Fibroblast of lung (primary cell): ENCODE measurements around the gene KCNJ5. TPM values are rescaled to one million over a fixed set of nuclear protein-coding genes. Genes with fewer than 3 reads are reported as not detected.

Experiments used
- DNase-seq, 2 donors: peaks; one replicate each; pipeline versions ENCODE4 v3.0.0 to v3.0.0-alpha.2; 2010; ENCODE audit warnings: low read depth in 2 of 2
- H2AFZ ChIP-seq: 2 replicates; pipeline ENCODE4 v1.5.1; 2012; ENCODE audit warnings: low read length, control low read depth, inconsistent platforms
- H3K27ac ChIP-seq: 2 replicates; pipeline ENCODE4 v1.5.1; 2011; ENCODE audit warnings: low read length, control low read depth; ENCODE audit not compliant: insufficient read depth
- H3K27me3 ChIP-seq: 2 replicates; pipeline ENCODE4 v1.5.1; 2011; ENCODE audit warnings: mild to moderate bottlenecking, low read length; ENCODE audit not compliant: control insufficient read depth, insufficient read depth
- H3K36me3 ChIP-seq: 2 replicates; pipeline ENCODE4 v1.5.1; 2011; ENCODE audit warnings: low read length; ENCODE audit not compliant: control insufficient read depth, insufficient read depth
- H3K4me1 ChIP-seq: 2 replicates; pipeline ENCODE4 v1.5.1; 2011; ENCODE audit warnings: low read length; ENCODE audit not compliant: control insufficient read depth, insufficient read depth; ENCODE audit errors: extremely low read depth
- H3K4me2 ChIP-seq: 2 replicates; pipeline ENCODE4 v1.5.1; 2011; ENCODE audit warnings: low read length, control low read depth; ENCODE audit not compliant: insufficient read depth; ENCODE audit errors: extremely low read depth
- H3K4me3 ChIP-seq, 4 experiments: fragments of 200-600 bp in 1 of 4; sonication (generic) in 1 of 4; replicated peaks in 1 of 4; 2 replicates each; pipeline ENCODE4 v1.5.1; 2011 to 2016; ENCODE audit warnings: low read length in 4 of 4, low read depth in 3 of 4, mild to moderate bottlenecking in 3 of 4, control low read depth in 2 of 4, inconsistent platforms in 1 of 4, mixed read lengths in 1 of 4; ENCODE audit not compliant: insufficient read depth in 1 of 4; ENCODE audit errors: control extremely low read depth in 1 of 4
- H3K79me2 ChIP-seq: 2 replicates; pipeline ENCODE4 v1.5.1; 2012; ENCODE audit warnings: mild to moderate bottlenecking, low read length, inconsistent platforms; ENCODE audit not compliant: control insufficient read depth, insufficient read depth
- H3K9ac ChIP-seq: 2 replicates; pipeline ENCODE4 v1.5.1; 2011; ENCODE audit warnings: mild to moderate bottlenecking, low read length, control low read depth; ENCODE audit not compliant: insufficient read depth
- H3K9me3 ChIP-seq: 2 replicates; pipeline ENCODE4 v1.5.1; 2012; ENCODE audit warnings: low read depth, low read length; ENCODE audit not compliant: control insufficient read depth, insufficient read depth
- H4K20me1 ChIP-seq: 2 replicates; pipeline ENCODE4 v1.5.1; 2011; ENCODE audit warnings: low read length; ENCODE audit not compliant: control insufficient read depth, insufficient read depth; ENCODE audit errors: extremely low read depth
- EZH2 ChIP-seq: IDR thresholded peaks from 2 replicates; pipeline ENCODE4 v1.5.1; 2012; ENCODE audit warnings: low read length, control low read depth, mild to moderate bottlenecking; ENCODE audit errors: missing control alignments
- polyA plus RNA-seq, 2 donors: library from polyadenylated mRNA; depleted of rRNA in 1 of 2; stranded (reverse) in 1 of 2; unstranded in 1 of 2; fragments of >200 nt; gene quantifications; 2 replicates each; pipeline ENCODE4 v1.2.1, GENCODE V29; 2011 to 2012; ENCODE audit warnings: missing spikeins in 1 of 2
- total RNA-seq: library from RNA; depleted of rRNA; stranded (reverse); fragments of >200 nt; gene quantifications from 2 replicates; pipeline ENCODE4 v1.2.1, GENCODE V29; 2014
- TF ChIP-seq, protein P1 (sequence below), 2 donors: IDR thresholded peaks in 1 of 2; conservative IDR thresholded peaks in 1 of 2; 1 replicate in 1 of 2; 2 replicates in 1 of 2; pipeline ENCODE4 v1.5.1; 2011 to 2012; ENCODE audit warnings: low read length in 2 of 2, control low read depth in 1 of 2, inconsistent platforms in 1 of 2, low read depth in 1 of 2, mild to moderate bottlenecking in 1 of 2

Gene KCNJ5
- total and polyA plus RNA-seq, 2 donors (not counting 1 experiment from before 2014, with no cell fraction given): 0.24 to 0.33 TPM

DNA sequence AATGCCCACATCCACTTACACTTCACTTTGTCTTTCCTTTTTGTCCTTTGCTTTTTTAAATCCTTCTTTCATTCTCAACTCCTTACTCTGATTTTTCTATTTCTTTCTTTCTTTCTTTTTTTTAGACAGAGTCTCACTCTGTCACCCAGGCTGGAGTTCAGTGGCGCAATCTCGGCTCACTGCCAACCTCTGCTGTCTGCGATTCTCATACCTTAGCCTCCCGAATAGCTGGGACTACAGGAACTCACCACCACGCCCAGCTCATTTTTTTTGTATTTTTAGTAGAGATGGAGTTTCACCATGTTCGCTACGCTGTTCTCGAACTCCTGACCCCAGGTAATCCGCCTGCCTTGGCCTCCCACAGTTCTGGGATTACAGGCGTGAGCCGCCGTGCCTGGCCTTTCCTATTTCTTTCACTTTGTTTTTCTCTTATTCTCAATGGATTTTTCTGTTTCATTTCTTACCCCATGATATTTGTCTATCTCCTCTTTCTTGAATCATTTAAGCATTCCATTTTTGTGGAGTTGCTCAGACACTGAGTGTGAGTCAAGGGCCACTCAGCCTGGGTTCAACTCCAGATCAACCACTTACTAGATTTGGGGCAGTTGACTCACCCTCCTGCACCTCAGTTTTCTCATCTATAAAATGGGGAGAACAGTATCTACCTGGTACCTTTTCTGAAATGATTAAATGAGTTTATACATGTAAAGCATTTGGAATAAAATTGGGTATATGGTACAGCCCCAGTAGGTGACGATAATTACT lies 7.6 kb downstream of the KCNJ5 start:
- Histone ChIP-seq H3K27ac (no peak overlapping the region), H3K4me1 (peaks cover 10% of the 10 kb centered on the region), H3K79me2 (no peaks in the 10 kb centered on the region), H2AFZ (no peak overlapping the region), H3K9me3 (no peaks in the 10 kb centered on the region), H3K9ac (no peak overlapping the region), H4K20me1 (no peaks in the 10 kb centered on the region), H3K4me2 (no peak overlapping the region), H3K4me3 (no peak overlapping the region), H3K36me3 (no peaks in the 10 kb centered on the region), H3K27me3 (no peaks in the 10 kb centered on the region)
- peak in 1 of 2 donors; percentile 60 for DNase-seq
- TF ChIP-seq EZH2: no peak
- TF ChIP-seq, protein P1, sequence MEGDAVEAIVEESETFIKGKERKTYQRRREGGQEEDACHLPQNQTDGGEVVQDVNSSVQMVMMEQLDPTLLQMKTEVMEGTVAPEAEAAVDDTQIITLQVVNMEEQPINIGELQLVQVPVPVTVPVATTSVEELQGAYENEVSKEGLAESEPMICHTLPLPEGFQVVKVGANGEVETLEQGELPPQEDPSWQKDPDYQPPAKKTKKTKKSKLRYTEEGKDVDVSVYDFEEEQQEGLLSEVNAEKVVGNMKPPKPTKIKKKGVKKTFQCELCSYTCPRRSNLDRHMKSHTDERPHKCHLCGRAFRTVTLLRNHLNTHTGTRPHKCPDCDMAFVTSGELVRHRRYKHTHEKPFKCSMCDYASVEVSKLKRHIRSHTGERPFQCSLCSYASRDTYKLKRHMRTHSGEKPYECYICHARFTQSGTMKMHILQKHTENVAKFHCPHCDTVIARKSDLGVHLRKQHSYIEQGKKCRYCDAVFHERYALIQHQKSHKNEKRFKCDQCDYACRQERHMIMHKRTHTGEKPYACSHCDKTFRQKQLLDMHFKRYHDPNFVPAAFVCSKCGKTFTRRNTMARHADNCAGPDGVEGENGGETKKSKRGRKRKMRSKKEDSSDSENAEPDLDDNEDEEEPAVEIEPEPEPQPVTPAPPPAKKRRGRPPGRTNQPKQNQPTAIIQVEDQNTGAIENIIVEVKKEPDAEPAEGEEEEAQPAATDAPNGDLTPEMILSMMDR (conservative IDR thresholded peaks at IDR 0.05 in 1 of 2, IDR thresholded peaks at IDR 0.05 in 1 of 2; ENCODE audit: low read depth in 1 of 2, low read length in 2 of 2): no peak

DNA sequence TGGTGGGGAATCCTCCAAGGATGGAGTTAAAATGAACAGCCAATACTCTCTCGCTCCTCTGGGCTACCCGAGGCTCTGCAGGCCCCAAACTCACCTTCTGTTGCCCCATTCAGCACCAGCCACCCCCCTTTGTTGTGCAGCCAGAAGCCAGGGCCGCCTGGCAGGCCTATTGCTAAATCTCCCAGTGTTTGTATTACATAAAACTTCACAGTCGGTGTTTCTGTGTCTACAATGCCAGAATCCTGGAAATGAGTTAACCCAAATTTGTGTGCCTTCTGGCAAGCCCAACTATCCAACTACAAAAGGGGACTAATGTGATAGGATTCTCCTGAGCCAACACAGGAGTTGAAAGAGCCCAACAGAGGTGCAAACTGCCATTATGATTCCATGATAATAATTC lies 9.3 kb downstream of the KCNJ5 start:
- no peak overlapping the region for H3K27ac ChIP-seq
- H3K9me3 ChIP-seq: no peaks in the 10 kb centered on the region
- no peaks in the 10 kb centered on the region for H4K20me1 ChIP-seq
- no peak overlapping the region for H3K4me2 ChIP-seq
- no peaks in the 10 kb centered on the region for H3K79me2 ChIP-seq
- H3K4me3 ChIP-seq: no peak overlapping the region
- H2AFZ ChIP-seq: no peak overlapping the region
- DNase-seq: no peak
- TF ChIP-seq, protein P1 (conservative IDR thresholded peaks at IDR 0.05 in 1 of 2, IDR thresholded peaks at IDR 0.05 in 1 of 2; ENCODE audit: low read depth in 1 of 2, low read length in 2 of 2): no peak
- no peak for TF ChIP-seq EZH2
- H3K27me3 ChIP-seq: no peaks in the 10 kb centered on the region
- H3K36me3 ChIP-seq: no peaks in the 10 kb centered on the region
- peaks cover 14% of the 10 kb centered on the region for H3K4me1 ChIP-seq
- no peak overlapping the region for H3K9ac ChIP-seq

DNA sequence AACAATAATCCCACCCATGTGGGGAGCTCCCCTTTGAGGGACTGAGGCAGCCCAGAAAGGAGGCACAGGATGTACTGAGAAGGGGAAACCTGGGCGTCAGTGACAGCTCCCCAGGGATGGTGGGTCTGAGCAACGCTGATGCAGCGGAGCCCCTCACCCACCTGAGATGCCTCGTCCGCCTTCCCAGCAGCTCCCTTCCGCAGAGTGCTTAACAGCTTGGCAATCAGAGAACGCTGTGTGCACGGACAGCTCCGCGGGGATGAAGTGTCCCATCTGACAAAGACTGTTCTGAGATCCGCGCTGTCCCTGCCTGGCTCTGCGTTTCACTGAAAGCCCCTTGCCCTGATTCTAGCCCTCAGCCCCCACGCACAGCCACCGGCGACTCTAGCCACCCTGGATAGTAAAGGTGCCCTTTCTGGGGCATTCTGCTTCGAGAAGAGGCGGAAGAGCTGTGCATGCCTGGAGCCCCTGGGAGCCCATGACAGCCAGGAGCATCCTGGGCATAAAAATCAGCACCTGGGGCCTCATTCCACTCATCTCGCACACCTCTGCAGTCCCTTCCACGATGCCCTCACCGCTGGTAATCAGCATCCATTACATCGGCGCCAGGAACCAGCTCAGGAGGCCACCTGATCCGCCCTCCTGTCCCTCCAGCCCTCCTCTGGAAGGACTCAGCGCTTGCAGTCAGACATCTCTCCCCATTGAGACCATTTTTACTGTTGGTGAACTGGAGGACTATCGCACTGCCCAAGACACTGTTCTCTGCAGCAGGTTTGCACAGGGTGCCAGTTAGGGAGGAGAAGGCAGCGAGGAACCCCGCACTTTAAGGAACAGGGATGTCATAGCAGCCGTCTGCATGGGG lies 10.7 kb downstream of the KCNJ5 start:
- no peaks in the 10 kb centered on the region for H3K27me3 ChIP-seq
- H4K20me1 ChIP-seq: no peaks in the 10 kb centered on the region
- peaks cover 19% of the 10 kb centered on the region for H3K4me1 ChIP-seq
- no peak for DNase-seq
- H2AFZ ChIP-seq: no peak overlapping the region
- no peaks in the 10 kb centered on the region for H3K79me2 ChIP-seq
- H3K27ac ChIP-seq: no peak overlapping the region
- H3K9ac ChIP-seq: no peak overlapping the region
- no peaks in the 10 kb centered on the region for H3K9me3 ChIP-seq
- H3K36me3 ChIP-seq: no peaks in the 10 kb centered on the region
- H3K4me3 ChIP-seq: no peak overlapping the region
- TF ChIP-seq, protein P1 (conservative IDR thresholded peaks at IDR 0.05 in 1 of 2, IDR thresholded peaks at IDR 0.05 in 1 of 2; ENCODE audit: low read depth in 1 of 2, low read length in 2 of 2): no peak
- no peak for TF ChIP-seq EZH2
- no peak overlapping the region for H3K4me2 ChIP-seq
